Activated T-helper 17 cell treated with anti-CD3 and anti-CD28 coated beads, Interleukin-2, amount 50 U/mL, for 72 hours (primary cell): ENCODE measurements around the gene SDCCAG8. TPM values are rescaled to one million over a fixed set of nuclear protein-coding genes. Genes with fewer than 3 reads are reported as not detected.

Experiments used
- ATAC-seq: fragments of 150-1000 bp; cut with Tn5 transposase; replicated peaks from 2 replicates; pipeline ENCODE4 v1.10.0; 2021; ENCODE audit warnings: mild to moderate bottlenecking, moderate library complexity
- H3K27ac Mint-ChIP-seq: one replicate; pipeline ENCODE4 v1.8.0; 2022; ENCODE audit warnings: mixed read lengths
- H3K27me3 Mint-ChIP-seq: one replicate; pipeline ENCODE4 v1.8.0; 2022; ENCODE audit warnings: mixed read lengths
- H3K36me3 Mint-ChIP-seq: one replicate; pipeline ENCODE4 v1.8.0; 2022; ENCODE audit warnings: low read depth, mild to moderate bottlenecking, mixed read lengths
- H3K4me1 Mint-ChIP-seq: one replicate; pipeline ENCODE4 v1.8.0; 2022; ENCODE audit warnings: mixed read lengths
- H3K4me3 Mint-ChIP-seq: one replicate; pipeline ENCODE4 v1.8.0; 2022; ENCODE audit warnings: mild to moderate bottlenecking, mixed read lengths
- H3K9me3 Mint-ChIP-seq: one replicate; pipeline ENCODE4 v1.8.0; 2022; ENCODE audit warnings: mixed read lengths
- total RNA-seq, 2 donors: library from RNA; stranded (reverse); gene quantifications; one replicate each; pipeline ENCODE4 v1.2.3, GENCODE V29; 2022

The SDCCAG8 gene
- total RNA-seq, 2 donors from 2014 or later = 22.2 to 31.7 TPM

DNA sequence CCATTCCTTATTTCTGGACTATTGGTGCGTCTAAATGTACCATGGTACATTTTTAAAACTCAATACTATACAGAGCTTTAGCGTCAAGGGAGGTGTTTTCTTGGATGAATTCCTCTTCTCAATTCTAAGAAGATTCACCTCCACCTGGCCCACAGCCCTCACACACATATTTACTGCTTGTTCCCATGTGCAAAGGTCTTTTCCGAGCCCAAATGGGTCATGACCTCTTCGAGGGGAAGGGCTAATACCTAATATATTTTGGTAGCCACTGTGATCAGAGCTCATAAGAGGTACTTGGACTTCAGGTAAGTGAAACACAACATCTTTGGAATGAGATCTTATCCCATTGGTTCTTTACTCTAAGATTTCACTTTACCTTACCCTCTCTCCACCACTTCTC is 205.9 kb downstream of the SDCCAG8 start:
- ATAC-seq = no peak
- Mint-ChIP-seq H3K4me1 (no peaks in the 10 kb centered on the region), H3K27ac (no peak overlapping the region), H3K9me3 (no peaks in the 10 kb centered on the region), H3K4me3 (no peak overlapping the region), H3K27me3 (no peaks in the 10 kb centered on the region), H3K36me3 (peaks cover 17% of the 10 kb centered on the region)

DNA sequence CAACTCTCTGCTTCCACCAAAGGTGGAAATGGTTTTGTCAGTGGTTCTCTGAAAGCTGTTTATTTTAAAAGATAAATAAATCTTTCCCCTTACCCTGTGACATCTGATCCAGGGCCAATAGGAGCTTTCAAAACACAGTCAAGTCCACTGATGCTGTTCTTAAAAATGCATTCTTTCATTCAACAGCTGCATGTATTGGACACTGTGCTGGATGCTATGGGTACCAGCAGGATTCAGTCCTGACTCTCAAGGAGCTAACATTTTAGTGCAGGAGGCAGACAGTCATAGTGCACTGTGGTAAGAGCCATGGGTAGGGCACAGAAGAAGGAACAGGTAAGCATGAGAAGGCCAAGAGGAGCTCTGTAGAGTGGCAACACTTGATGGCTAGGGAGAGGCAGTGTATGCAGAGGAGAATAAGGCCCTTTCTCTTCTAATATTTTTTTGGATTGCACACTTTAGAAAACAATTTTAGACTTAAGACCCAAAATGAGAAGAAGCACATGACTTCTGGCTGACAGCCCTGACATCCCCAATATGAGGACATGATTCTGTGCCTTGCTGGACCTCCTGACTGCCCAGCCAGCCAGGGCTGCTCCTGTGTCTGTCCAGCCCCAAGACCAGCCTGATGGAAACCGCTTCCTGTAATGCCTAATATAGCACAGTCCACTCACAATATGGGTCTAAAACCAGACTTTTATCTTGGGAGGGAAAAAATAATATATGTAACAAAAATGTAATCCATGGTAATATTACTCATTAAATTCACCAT is 207.3 kb downstream of the SDCCAG8 start:
- Mint-ChIP-seq H3K4me3 (no peak overlapping the region), H3K27ac (no peak overlapping the region), H3K27me3 (no peaks in the 10 kb centered on the region), H3K9me3 (no peaks in the 10 kb centered on the region), H3K4me1 (no peaks in the 10 kb centered on the region), H3K36me3 (peaks cover 15% of the 10 kb centered on the region)
- ATAC-seq = no peak

DNA sequence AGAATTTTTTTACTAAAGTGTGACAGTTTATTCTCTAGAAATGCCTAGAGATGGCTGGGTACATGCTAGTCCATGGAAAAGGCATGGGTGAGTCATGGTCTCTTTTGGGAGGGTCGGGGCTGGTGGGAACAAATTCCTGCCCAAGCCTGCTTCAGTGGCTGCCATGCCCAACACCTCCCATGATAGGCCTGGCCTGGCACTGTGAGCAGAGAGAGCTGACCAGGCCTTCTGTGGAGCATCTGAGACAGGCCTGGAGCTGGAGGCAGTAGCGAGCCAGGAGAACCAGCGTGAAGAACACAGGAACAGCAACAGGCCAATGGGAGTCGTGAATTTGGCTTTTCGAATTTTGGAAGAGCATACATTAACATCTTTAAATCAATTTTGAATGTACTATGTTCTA is 209.2 kb downstream of the SDCCAG8 start:
- H3K27ac Mint-ChIP-seq = no peak overlapping the region
- H3K4me3 Mint-ChIP-seq = no peak overlapping the region
- no peak for ATAC-seq
- H3K9me3 Mint-ChIP-seq = no peaks in the 10 kb centered on the region
- H3K36me3 Mint-ChIP-seq = peaks cover 18% of the 10 kb centered on the region
- no peaks in the 10 kb centered on the region for H3K4me1 Mint-ChIP-seq
- H3K27me3 Mint-ChIP-seq = no peaks in the 10 kb centered on the region

DNA sequence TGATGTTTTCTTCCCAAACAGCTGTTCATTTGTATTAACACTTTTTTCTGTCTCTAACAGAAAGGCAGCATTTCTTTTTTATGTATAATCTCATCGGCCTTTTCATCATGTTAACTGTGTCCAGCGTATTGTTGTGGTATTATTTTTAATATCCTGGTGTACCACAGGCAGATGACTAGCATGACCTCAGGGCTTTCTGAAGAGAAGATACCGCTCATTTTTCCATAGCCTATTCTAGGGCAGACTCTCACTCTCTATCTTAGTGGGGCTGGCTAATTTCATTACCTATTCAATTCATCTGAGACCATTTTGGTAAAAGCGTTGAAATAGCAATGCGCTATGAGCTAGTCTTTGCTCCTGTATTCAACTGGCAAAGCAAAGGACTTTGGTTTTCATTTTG is 209.9 kb downstream of the SDCCAG8 start:
- Mint-ChIP-seq H3K27me3 (no peaks in the 10 kb centered on the region), H3K27ac (no peak overlapping the region), H3K36me3 (peaks cover 20% of the 10 kb centered on the region), H3K4me1 (no peaks in the 10 kb centered on the region), H3K4me3 (no peak overlapping the region), H3K9me3 (no peaks in the 10 kb centered on the region)
- ATAC-seq = no peak

DNA sequence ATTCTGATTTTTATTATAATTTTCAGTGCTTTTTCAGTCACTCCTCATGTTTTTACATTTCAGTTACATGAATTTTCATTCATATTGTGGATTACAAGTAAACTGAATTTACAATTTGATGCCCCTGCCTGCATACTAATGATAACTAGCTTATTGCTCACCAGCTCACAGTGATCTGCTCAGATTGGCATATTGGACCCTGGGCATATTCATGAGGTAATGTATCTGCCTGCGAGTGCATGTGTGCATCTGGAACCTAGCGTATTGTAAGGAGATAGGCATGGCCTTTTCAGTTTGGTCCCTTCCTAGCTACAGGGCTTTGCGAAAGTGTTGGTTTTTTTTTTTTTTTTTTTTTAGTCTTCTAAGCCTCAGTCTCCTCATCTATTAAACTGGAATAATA is 213.7 kb downstream of the SDCCAG8 start:
- ATAC-seq = no peak
- no peak overlapping the region for H3K4me3 Mint-ChIP-seq
- H3K4me1 Mint-ChIP-seq = peaks cover 6% of the 10 kb centered on the region
- H3K27me3 Mint-ChIP-seq = no peaks in the 10 kb centered on the region
- no peaks in the 10 kb centered on the region for H3K9me3 Mint-ChIP-seq
- peaks cover 18% of the 10 kb centered on the region for H3K36me3 Mint-ChIP-seq
- H3K27ac Mint-ChIP-seq = no peak overlapping the region

DNA sequence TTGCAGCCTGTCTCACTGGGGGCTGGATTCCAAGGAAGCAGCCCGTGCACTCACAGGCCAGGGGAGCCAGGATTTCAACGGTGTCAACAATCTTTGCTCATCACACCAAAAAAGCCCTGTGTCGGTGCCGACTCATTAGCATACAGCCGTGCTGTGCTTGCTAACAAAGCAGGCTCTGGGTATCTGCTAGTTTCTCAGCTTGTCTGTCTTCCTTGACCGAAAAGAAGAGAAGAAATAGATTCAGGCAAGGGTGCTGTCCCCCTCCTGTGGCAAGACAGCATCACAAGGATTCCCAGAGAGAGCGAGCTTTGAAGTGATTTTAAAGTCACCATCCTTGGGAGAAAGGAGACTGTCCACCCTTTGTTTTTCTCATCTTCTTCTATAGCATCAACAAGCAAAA is 214.7 kb downstream of the SDCCAG8 start:
- H3K27me3 Mint-ChIP-seq = no peaks in the 10 kb centered on the region
- H3K27ac Mint-ChIP-seq = no peak overlapping the region
- no peak overlapping the region for H3K4me3 Mint-ChIP-seq
- H3K4me1 Mint-ChIP-seq = peaks cover 6% of the 10 kb centered on the region
- no peak for ATAC-seq
- peaks cover 18% of the 10 kb centered on the region for H3K36me3 Mint-ChIP-seq
- no peaks in the 10 kb centered on the region for H3K9me3 Mint-ChIP-seq

DNA sequence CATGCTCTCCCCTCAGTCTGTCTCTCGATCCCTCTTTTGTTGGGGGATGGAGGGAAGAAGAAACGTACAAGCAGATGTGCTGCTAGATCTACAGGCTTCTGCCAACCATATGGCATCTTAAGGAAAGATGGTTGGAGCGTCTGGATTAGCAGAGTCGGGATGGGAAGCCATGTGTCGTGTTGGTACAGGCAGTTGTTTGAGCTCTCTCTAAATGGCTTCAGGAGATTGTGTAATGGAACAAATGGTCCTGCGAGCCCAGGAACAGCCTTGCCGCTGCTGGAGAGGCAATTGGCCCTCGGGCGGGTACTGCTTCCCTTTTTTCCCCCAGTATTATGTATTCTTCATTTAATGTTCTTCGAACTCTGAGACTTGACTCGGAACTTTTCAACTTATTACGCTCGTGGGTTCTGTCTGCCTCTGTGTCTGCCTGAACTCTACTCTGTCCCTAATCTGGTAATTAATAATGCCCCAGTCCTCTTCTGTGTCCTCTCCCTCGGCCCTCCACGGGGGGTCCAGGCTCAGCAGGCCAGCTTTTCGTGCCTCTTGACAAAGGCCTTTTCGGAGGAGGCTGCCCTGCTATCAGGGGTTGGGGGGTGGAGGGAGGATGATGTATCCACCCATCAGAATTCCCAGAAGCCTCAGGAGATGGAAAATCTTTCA is 215.3 kb downstream of the SDCCAG8 start:
- ATAC-seq = no peak
- H3K4me3 Mint-ChIP-seq = no peak overlapping the region
- H3K9me3 Mint-ChIP-seq = no peaks in the 10 kb centered on the region

DNA sequence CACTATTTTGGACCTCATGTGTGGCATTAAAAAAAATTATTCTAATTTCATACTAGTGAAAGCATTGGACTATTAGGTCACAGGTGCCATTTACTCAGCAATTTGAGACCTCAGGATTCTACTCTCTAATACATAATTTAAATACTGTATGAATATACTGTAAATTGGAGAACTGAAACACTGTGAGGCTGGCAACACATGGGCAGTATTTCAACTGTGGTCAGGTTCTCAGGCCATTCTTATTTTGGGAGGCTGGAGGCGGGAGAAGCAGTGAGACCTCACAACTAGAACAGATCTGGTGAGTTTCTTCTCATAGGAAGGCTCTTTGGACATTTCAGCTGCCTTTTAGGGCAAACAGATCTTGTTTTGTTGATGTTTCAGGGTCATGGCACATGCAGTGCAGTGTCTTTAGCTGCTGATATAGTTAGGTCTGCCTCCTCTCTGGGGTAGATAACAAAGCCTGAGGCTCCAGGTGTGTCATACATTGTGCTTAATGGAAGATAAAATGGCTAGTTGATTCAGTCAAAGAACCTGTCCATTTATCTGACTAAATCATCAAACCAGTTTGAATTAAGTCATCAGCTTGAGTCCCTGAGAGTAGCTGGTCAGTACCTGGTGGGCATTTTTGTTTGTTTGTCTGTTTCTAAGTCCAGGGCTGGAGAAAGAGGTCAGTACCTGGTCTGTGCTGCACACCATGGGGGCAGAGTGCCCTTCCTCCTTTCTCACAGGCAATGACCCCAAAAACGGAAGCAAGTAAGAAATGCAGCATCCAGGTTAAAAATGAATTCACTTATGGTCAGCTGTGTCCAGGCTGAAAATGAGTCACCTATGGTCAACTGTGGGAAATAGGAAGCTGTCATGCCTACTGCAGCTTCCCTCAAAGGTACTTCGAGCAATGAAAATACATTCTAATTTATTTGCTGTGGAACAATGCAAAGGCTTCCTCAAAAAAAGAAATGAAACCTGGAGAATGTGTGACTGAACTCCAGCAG is 216.2 kb downstream of the SDCCAG8 start:
- Mint-ChIP-seq H3K4me3 (no peak overlapping the region), H3K4me1 (peaks cover 6% of the 10 kb centered on the region), H3K27ac (no peak overlapping the region), H3K36me3 (peaks cover 18% of the 10 kb centered on the region), H3K9me3 (no peaks in the 10 kb centered on the region), H3K27me3 (no peaks in the 10 kb centered on the region)
- no peak for ATAC-seq

More for the DNA sequence above, 215.3 kb downstream of the SDCCAG8 start:
- Mint-ChIP-seq H3K4me1 (peaks cover 6% of the 10 kb centered on the region), H3K36me3 (peaks cover 18% of the 10 kb centered on the region), H3K27me3 (no peaks in the 10 kb centered on the region), H3K27ac (no peak overlapping the region)

DNA sequence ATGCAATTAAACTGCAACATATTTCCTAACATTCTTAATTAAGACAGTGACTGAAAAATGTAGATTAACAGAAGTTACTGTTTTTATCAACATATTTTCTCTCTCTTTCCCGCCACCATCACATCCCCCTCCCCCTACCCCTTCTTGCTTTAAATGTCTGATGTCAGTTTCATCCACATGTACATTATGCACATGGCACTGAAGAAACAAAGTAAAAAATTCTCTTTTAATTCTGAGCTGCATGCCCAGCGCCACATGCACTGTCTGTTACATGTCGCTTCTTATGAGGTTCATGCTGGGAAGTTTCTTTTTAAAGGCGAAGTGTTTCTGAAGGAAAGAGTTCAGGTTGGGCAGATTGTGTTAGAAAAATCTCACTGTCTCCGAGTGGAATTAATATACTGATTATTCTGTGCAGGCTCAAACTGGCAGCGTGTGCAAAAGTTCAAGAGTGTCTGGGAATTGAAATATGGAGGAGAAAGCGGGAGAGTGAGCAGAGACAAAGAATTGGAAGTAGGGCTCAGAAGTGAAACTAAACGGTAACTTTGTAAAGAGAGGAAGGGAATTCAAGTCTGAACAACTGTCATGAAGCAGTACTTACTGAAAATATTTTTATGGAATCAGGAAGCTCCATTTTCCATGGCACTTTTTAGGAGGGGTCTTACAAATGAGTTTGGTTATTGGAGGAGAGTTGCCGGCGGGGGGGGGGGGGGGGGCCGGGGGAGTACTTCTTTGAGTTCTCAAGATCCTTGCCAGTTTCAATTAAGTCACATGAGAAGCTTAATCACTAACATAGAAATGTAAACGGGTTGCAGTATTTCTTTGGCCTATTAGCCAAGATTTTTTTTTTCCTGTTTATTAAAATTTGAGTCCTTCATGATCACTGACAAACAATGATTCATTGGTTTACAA is 217.6 kb downstream of the SDCCAG8 start:
- Mint-ChIP-seq H3K4me1 (peaks cover 6% of the 10 kb centered on the region), H3K9me3 (no peaks in the 10 kb centered on the region), H3K36me3 (peaks cover 18% of the 10 kb centered on the region), H3K27me3 (no peaks in the 10 kb centered on the region), H3K4me3 (peak overlapping the region; percentile 46), H3K27ac (no peak overlapping the region)
- no peak for ATAC-seq

DNA sequence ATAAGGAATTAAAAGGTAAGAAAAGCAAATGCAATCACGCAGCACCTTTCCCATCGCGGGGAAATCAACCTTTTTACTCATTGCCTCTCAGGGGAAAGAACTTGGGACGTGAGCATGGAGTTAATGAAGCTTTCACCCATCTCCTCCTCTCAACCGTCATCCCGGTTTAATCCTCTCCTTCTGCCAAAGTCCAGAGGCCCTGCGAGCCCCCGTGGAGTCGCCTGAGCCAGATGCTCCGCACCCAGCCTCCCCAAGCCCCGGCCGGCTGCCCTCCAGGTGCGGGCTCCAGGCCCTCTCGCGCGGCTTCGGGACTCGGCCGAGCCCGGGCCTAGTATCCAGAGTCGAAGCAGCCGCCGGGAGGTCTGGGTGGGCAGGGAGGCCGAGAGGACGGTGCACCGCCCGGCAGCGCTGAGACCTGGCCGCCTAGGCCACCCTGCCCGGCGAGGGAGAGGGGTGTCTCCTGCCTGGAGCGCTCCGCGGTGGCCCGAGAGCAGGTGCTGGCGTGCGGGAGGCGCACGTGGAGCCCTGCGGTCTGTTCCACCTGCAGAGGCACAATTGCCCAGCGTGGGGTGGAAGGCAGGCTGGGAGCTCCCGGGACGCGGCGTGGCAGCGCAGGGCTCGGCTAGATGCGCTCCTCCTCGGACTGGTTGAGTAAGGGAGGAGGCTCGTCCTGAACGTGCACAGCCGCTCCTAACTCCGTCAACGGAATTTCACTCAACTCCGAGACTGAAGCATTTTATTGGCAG is 218.5 kb downstream of the SDCCAG8 start:
- H3K4me3 Mint-ChIP-seq = no peak overlapping the region
- H3K27me3 Mint-ChIP-seq = no peaks in the 10 kb centered on the region
- ATAC-seq = no peak
- no peak overlapping the region for H3K27ac Mint-ChIP-seq
- H3K4me1 Mint-ChIP-seq = peaks cover 6% of the 10 kb centered on the region
- H3K9me3 Mint-ChIP-seq = no peaks in the 10 kb centered on the region
- H3K36me3 Mint-ChIP-seq = peaks cover 18% of the 10 kb centered on the region

DNA sequence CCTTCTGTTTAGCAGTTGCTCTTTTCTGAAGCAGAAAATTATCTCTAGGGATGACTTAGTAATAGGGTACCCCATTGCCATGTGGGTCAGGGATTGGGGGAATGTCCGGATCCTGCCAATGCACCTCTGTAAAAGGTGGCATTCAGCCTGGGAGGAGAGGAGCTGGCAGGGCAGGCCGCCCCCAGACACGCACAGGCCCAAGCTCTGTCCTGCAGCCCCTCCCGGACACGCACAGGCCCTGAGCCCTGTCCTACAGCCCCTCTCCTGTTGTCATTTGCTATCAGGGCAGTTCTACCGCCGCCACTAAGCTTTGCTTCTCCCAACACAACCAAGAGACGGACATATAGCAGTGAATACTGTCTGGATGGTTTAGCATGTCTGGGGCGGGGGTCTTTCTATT is 219.1 kb downstream of the SDCCAG8 start:
- H3K36me3 Mint-ChIP-seq = peaks cover 15% of the 10 kb centered on the region
- peaks cover 6% of the 10 kb centered on the region for H3K4me1 Mint-ChIP-seq
- no peaks in the 10 kb centered on the region for H3K27me3 Mint-ChIP-seq
- H3K27ac Mint-ChIP-seq = no peak overlapping the region
- H3K9me3 Mint-ChIP-seq = no peaks in the 10 kb centered on the region
- ATAC-seq = no peak
- H3K4me3 Mint-ChIP-seq = no peak overlapping the region

DNA sequence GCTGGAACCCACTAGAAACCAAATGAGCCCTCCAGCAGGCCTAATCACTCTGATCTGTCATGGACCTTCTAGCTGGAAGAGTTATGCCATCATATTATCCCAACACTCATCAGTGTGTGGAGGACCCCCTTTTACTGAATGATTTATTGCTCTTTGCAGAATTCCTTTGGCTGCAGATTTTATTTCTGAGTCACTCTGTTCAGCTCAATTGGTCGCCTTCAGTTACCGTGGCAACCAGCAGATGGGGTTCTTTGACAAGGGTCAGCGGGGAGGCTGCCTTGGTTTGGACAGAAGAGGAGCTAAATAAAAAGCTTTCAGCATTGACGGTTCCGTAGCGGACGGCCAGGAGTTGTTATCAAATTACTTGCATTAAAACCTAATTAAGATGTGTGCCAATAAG is 220.1 kb downstream of the SDCCAG8 start:
- Mint-ChIP-seq H3K27ac (no peak overlapping the region), H3K36me3 (peaks cover 7% of the 10 kb centered on the region), H3K4me3 (no peak overlapping the region), H3K4me1 (peaks cover 6% of the 10 kb centered on the region), H3K9me3 (no peaks in the 10 kb centered on the region), H3K27me3 (no peaks in the 10 kb centered on the region)
- no peak for ATAC-seq

DNA sequence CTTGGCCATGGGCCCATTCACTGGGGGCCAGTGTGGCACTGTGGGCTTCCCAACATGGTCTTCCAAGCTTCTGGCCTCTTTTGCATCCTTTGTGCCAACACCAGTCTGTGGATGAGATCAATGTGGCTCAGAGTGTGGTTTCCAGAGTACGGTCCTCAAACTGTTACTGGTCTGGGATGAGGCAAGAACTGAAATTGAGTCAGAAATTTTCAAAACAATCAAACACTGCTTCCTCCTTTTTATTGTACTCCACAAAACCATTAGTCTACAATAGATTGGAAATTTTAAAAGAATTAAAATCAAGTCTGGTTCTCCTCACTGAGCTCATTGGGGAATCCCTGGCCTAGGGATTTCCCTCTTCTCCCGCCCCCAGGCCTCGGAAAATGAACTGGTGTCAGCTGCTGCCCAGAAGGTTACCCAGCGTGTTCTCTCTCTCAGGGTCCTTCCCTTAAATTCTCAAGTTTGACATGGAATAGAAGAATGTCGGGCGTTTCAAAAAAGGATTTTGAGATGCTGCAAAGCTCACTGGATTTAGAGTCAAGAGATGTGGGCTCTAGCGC is 222.0 kb downstream of the SDCCAG8 start:
- Mint-ChIP-seq H3K9me3 (no peaks in the 10 kb centered on the region), H3K4me1 (peaks cover 10% of the 10 kb centered on the region), H3K27me3 (no peaks in the 10 kb centered on the region), H3K36me3 (peaks cover 7% of the 10 kb centered on the region), H3K27ac (no peak overlapping the region), H3K4me3 (no peak overlapping the region)
- ATAC-seq = no peak
